B cell (primary cell): Measurements from ENCODE around the gene NAB1. TPM values are rescaled to one million over a fixed set of nuclear protein-coding genes. Genes with fewer than 3 reads are reported as not detected.

Experiments used
- ATAC-seq: fragments of 200-7000 bp; cut with Tn5 transposase; one replicate; pipeline ENCODE4 v1.10.0; 2021; ENCODE audit warnings: low read depth, mild to moderate bottlenecking, moderate number of reproducible peaks, moderate library complexity
- CTCF ChIA-PET: fragments of 350-600 bp; sonication (Branson Sonifier 250); formaldehyde crosslinking; loops from one replicate; lab custom pipeline; 2021; ENCODE audit warnings: antibody characterized with exemption, inconsistent platforms; lab: Charles Lee
- POLR2A ChIA-PET: fragments of 350-600 bp; sonication (Branson Sonifier 250); formaldehyde crosslinking; loops from one replicate; lab custom pipeline; 2021; ENCODE audit warnings: antibody characterized with exemption; lab: Charles Lee
- DNase-seq: peaks from one replicate; pipeline ENCODE4 v3.0.0; 2013
- H2AFZ ChIP-seq: 2 replicates; pipeline ENCODE4 v1.6.1; 2012; ENCODE audit warnings: mild to moderate bottlenecking, low read depth, low read length; ENCODE audit not compliant: insufficient read depth, poor library complexity, severe bottlenecking
- H3K27ac ChIP-seq, 2 donors: 1 replicate in 1 of 2; 2 replicates in 1 of 2; pipeline ENCODE4 v1.5.1; 2012 to 2013; ENCODE audit warnings: low read length in 2 of 2, mild to moderate bottlenecking in 2 of 2, moderate library complexity in 1 of 2
- H3K27me3 ChIP-seq, 4 experiments: fragments of 200-600 bp in 1 of 4; sonication (generic) in 1 of 4; replicated peaks in 1 of 4; 1 replicate in 2 of 4; 2 replicates in 2 of 4; pipeline versions ENCODE4 v1.6.1 to v1.7.0; 2013 to 2016; ENCODE audit warnings: low read length in 3 of 4, mild to moderate bottlenecking in 2 of 4, mixed read lengths in 1 of 4, moderate library complexity in 1 of 4; ENCODE audit not compliant: insufficient read depth in 4 of 4, control insufficient read depth in 3 of 4; ENCODE audit errors: control extremely low read depth in 1 of 4
- H3K36me3 ChIP-seq, 2 experiments: replicated peaks in 1 of 2; 1 replicate in 1 of 2; 2 replicates in 1 of 2; pipeline versions ENCODE4 v1.6.1 to v1.7.1; 2013; ENCODE audit warnings: low read length in 1 of 2; ENCODE audit not compliant: insufficient read depth in 2 of 2, control insufficient read depth in 1 of 2; ENCODE audit errors: control extremely low read depth in 1 of 2, extremely low read depth in 1 of 2
- H3K4me1 ChIP-seq, 2 donors: fragments of 200-600 bp in 1 of 2; sonication (generic) in 1 of 2; 1 replicate in 1 of 2; 2 replicates in 1 of 2; pipeline versions ENCODE4 v1.5.1 to v1.6.1; 2013 to 2017; ENCODE audit warnings: low read length in 2 of 2; ENCODE audit not compliant: control insufficient read depth in 2 of 2, insufficient read depth in 2 of 2
- H3K4me2 ChIP-seq: replicated peaks from 2 replicates; pipeline ENCODE3; 2012; ENCODE audit warnings: mild to moderate bottlenecking, low read depth, low read length; ENCODE audit not compliant: poor library complexity, severe bottlenecking
- H3K4me3 ChIP-seq, 5 experiments: fragments of 200-600 bp in 1 of 5; sonication (generic) in 1 of 5; 1 replicate in 3 of 5; 2 replicates in 2 of 5; pipeline versions ENCODE4 v1.5.1 to v1.7.0; 2011 to 2016; ENCODE audit warnings: low read length in 4 of 5, mild to moderate bottlenecking in 4 of 5, low read depth in 2 of 5, control low read depth in 1 of 5, moderate library complexity in 1 of 5; ENCODE audit not compliant: insufficient read depth in 1 of 5; ENCODE audit errors: control extremely low read depth in 1 of 5, extremely low read depth in 1 of 5
- H3K79me2 ChIP-seq: fragments of 200-600 bp; sonication (generic); one replicate; pipeline ENCODE4 v1.6.0; 2016; ENCODE audit warnings: low read length; ENCODE audit not compliant: control insufficient read depth, insufficient read depth
- H3K9ac ChIP-seq: fragments of 200-600 bp; sonication (generic); 2 replicates; pipeline ENCODE4 v1.6.1; 2017; ENCODE audit warnings: mild to moderate bottlenecking, low read length, moderate library complexity
- H3K9me3 ChIP-seq, 3 donors: one replicate each; pipeline versions ENCODE4 v1.6.1 to v1.7.1; 2013; ENCODE audit warnings: low read length in 2 of 3; ENCODE audit not compliant: control insufficient read depth in 2 of 3, insufficient read depth in 1 of 3; ENCODE audit errors: control extremely low read depth in 1 of 3
- H4K20me1 ChIP-seq: 2 replicates; pipeline ENCODE4 v1.6.0; 2012; ENCODE audit warnings: mild to moderate bottlenecking, low read length; ENCODE audit not compliant: insufficient read depth, control insufficient read depth, poor library complexity, severe bottlenecking
- H3K27ac Mint-ChIP-seq: one replicate; pipeline ENCODE4 v1.8.0; 2021; ENCODE audit warnings: mixed read lengths
- H3K27me3 Mint-ChIP-seq: one replicate; pipeline ENCODE4 v1.8.0; 2021; ENCODE audit warnings: mixed read lengths
- H3K4me1 Mint-ChIP-seq: one replicate; pipeline ENCODE4 v1.8.0; 2021; ENCODE audit warnings: mixed read lengths
- H3K4me3 Mint-ChIP-seq: one replicate; pipeline ENCODE4 v1.8.0; 2021; ENCODE audit warnings: mixed read lengths
- H3K9me3 Mint-ChIP-seq: one replicate; pipeline ENCODE4 v1.8.0; 2022; ENCODE audit warnings: mixed read lengths; ENCODE audit not compliant: insufficient read depth
- CTCF ChIP-seq: fragments of 200-600 bp; IDR thresholded peaks from one replicate; pipeline ENCODE4 v1.8.0; 2022; ENCODE audit warnings: antibody characterized with exemption, mild to moderate bottlenecking
- EZH2 ChIP-seq: IDR thresholded peaks from 2 replicates; pipeline ENCODE4 v1.6.1; 2012; ENCODE audit warnings: borderline replicate concordance, low read depth, mild to moderate bottlenecking, moderate library complexity, low read length; ENCODE audit not compliant: insufficient read depth, poor library complexity, severe bottlenecking
- WGBS: methylation state at CpG from one replicate; pipeline ENCODE4 v1.1.5; 2013; ENCODE audit warnings: missing lambda C conversion rate; ENCODE audit not compliant: insufficient coverage; 5-methylcytosine and 5-hydroxymethylcytosine counted together
- intact Hi-C: fragments of 100-400 bp; cut with micrococcal nuclease; formaldehyde crosslinking; loops from one replicate; pipeline ENCODE4 v1.10.0; 2022
- polyA plus RNA-seq: library from polyadenylated mRNA; depleted of rRNA; stranded (reverse); fragments of >200 nt; gene quantifications from 2 replicates; pipeline ENCODE4 v1.2.3, GENCODE V29; 2012
- total RNA-seq, 2 donors: library from RNA; stranded (reverse); fragments of 120-200 nt in 1 of 2; gene quantifications; 1 replicate in 1 of 2; 2 replicates in 1 of 2; pipeline versions ENCODE4 v1.2.3 to v1.2.4, GENCODE V29; 2013 to 2022

Gene NAB1
- total and polyA plus RNA-seq, 2 donors (not counting 1 experiment from before 2014, with no cell fraction given) = 6.3 to 24.9 TPM

DNA sequence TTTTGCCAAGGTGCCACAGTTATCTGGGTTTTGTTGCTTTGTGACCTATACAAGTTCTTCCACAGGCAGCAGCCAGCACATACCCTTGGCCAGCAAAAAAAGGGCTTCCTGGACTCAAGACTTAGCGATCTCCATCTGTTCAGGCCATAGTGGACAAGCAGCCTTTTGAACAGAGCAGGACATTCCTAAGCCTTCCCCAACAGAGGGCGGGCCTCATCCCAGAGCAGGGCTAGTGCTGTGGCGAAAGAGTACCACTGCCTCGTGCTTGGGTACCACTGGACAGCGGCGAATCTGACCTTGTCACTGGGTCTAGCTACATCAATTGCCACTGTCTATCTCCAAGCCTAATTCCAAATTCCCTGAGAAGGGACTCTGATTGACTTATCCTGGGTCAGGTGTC lies 56.4 kb downstream of the NAB1 start:
- POLR2A ChIA-PET = no interaction called here
- CTCF ChIA-PET = interaction anchor here (1.2 kb wide), 1 partner anchor 13 kb away, joined by 3 read pairs; no protein-coding TSS in a partner anchor
- Histone ChIP-seq H3K4me3 (no peak overlapping the region), H3K4me2 (no peak overlapping the region), H3K9ac (no peak overlapping the region), H3K27me3 (no peaks in the 10 kb centered on the region), H3K36me3 (no peaks in the 10 kb centered on the region), H4K20me1 (no peaks in the 10 kb centered on the region), H3K27ac (no peak overlapping the region), H3K9me3 (no peaks in the 10 kb centered on the region), H3K79me2 (no peaks in the 10 kb centered on the region), H3K4me1 (no peaks in the 10 kb centered on the region), H2AFZ (no peak overlapping the region)
- H3K27me3 Mint-ChIP-seq = no peaks in the 10 kb centered on the region
- no peak overlapping the region for H3K4me3 Mint-ChIP-seq
- DNase-seq (no peak), ATAC-seq (no peak)
- TF ChIP-seq CTCF (no peak), EZH2 (no peak)
- H3K27ac Mint-ChIP-seq = no peak overlapping the region
- no peaks in the 10 kb centered on the region for H3K9me3 Mint-ChIP-seq
- intact Hi-C loops = no loop called here
- 92% methylated on average over 3 of the region's 6 CpGs for WGBS
- peaks cover 5% of the 10 kb centered on the region for H3K4me1 Mint-ChIP-seq

DNA sequence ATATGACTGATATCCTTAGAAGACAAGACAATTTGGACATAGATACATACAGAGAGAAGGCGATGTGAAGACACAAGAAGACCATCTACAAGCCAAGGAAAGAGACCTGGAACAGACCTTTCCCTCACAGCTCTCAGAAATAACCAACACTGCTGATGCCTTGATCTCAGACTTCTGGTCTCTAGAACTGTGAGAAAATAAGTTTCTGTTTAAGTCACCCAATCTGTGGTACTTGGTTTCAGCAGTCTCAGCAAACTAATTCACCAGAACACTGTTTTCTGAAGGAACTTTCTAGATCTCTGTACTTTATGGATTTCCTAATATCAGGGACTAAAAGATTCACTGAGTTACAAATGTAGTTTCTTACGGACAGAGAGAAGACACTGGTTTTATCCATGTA lies 58.8 kb downstream of the NAB1 start:
- CTCF ChIA-PET = no interaction called here
- no peaks in the 10 kb centered on the region for H4K20me1 ChIP-seq

More for the DNA sequence above, 58.8 kb downstream of the NAB1 start:
- no peaks in the 10 kb centered on the region for H3K27me3 ChIP-seq
- H3K27ac Mint-ChIP-seq = no peak overlapping the region
- H3K4me1 Mint-ChIP-seq = no peaks in the 10 kb centered on the region
- TF ChIP-seq CTCF (no peak), EZH2 (no peak)
- no peak for DNase-seq
- no peak overlapping the region for H3K4me3 ChIP-seq
- no peak for ATAC-seq
- H3K36me3 ChIP-seq = no peaks in the 10 kb centered on the region
- H3K79me2 ChIP-seq = no peaks in the 10 kb centered on the region
- H3K4me3 Mint-ChIP-seq = no peak overlapping the region
- intact Hi-C loops = no loop called here
- no peaks in the 10 kb centered on the region for H3K27me3 Mint-ChIP-seq
- H3K9ac ChIP-seq = no peak overlapping the region
- H3K4me1 ChIP-seq = no peaks in the 10 kb centered on the region
- no CpG with 5 or more reads among the region's 2 CpGs for WGBS
- H2AFZ ChIP-seq = no peak overlapping the region
- H3K9me3 ChIP-seq = no peaks in the 10 kb centered on the region
- H3K9me3 Mint-ChIP-seq = no peaks in the 10 kb centered on the region
- H3K27ac ChIP-seq = no peak overlapping the region
- H3K4me2 ChIP-seq = no peak overlapping the region
- POLR2A ChIA-PET = no interaction called here
